ENCODE results near the gene C11orf91.

DNA sequence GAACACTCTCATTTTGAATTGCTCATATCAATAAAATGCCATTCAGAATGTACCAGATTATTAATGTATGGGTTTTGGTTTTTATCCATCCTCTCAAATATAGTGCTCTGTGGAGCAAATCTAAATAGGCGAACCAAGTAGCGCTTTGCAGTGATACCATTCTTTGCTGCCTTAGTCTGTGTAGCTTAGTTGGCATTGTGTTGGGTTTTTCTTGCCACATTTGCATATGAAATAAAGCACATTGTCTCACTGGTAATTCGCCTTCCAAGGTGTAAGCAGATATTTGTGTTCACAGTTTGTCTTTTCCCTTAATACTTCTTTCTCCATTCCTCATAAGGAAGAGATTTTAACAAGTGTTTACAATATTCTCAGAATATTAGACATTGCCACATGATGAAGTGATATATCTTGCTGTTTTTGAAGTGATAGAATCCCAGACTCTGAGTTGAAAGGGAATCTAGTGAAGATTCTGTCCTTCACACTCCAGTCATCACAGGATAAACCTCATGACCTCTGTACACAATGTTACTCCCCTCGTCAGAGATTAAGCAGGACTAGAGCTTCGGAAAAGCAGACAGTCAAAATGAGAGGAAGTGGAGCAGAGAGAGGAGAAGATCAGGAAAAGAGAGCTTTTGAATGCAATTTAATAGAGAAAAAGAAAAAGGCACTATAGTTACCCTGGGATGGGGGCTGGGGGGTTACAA is 16.5 kb downstream of the C11orf91 start:
- no peak for TF ChIP-seq CTCF (conservative IDR thresholded peaks at IDR 0.05)
- no peak for TF ChIP-seq ZFX (IDR thresholded peaks at IDR 0.05)

Data from C4-2B (cell line).